Measurements from ENCODE around the gene DNM3.
"Not testable (repeated sequence)": the region's sequence is repeated elsewhere in the genome, so short reads cannot be mapped to it uniquely, and the experiment has no call there.

Gene DNM3

GRCh38 chr1:172024516-172024915, 183.2 kb downstream of the DNM3 start:
- no peak for DNase-seq (ENCODE audit: low read depth, low spot score)

- DNase-seq (ENCODE audit: low read depth, low spot score) = not testable (repeated sequence)
Measured at GRCh38 chr1:172024944-172025738, 183.8 kb downstream of the DNM3 start.

- DNase-seq (ENCODE audit: low read depth, low spot score) = no peak
Measured at GRCh38 chr1:172040466-172040865, 199.2 kb downstream of the DNM3 start.

GRCh38 chr1:172041102-172041501, 199.8 kb downstream of the DNM3 start:
- no peak for DNase-seq (ENCODE audit: low read depth, low spot score)

- DNase-seq (ENCODE audit: low read depth, low spot score) = no peak
Measured at GRCh38 chr1:172041742-172042141, 200.4 kb downstream of the DNM3 start.

- DNase-seq (ENCODE audit: low read depth, low spot score) = no peak
Measured at GRCh38 chr1:172043900-172044299, 202.6 kb downstream of the DNM3 start.

- DNase-seq (ENCODE audit: low read depth, low spot score) = no peak
Measured at GRCh38 chr1:172051898-172052297, 210.6 kb downstream of the DNM3 start.

GRCh38 chr1:172054172-172054571, 212.9 kb downstream of the DNM3 start:
- DNase-seq (ENCODE audit: low read depth, low spot score) = no peak

- not testable (repeated sequence) for DNase-seq (ENCODE audit: low read depth, low spot score)
Measured at GRCh38 chr1:172055816-172056419, 214.6 kb downstream of the DNM3 start.

- no peak for DNase-seq (ENCODE audit: low read depth, low spot score)
Measured at GRCh38 chr1:172068334-172068733, 227.0 kb downstream of the DNM3 start.

- DNase-seq (ENCODE audit: low read depth, low spot score) = no peak
Measured at GRCh38 chr1:172069051-172069450, 227.8 kb downstream of the DNM3 start.

GRCh38 chr1:172069534-172069933, 228.2 kb downstream of the DNM3 start:
- no peak for DNase-seq (ENCODE audit: low read depth, low spot score)

- no peak for DNase-seq (ENCODE audit: low read depth, low spot score)
Measured at GRCh38 chr1:172070055-172070454, 228.8 kb downstream of the DNM3 start.

GRCh38 chr1:172071746-172072145, 230.4 kb downstream of the DNM3 start:
- no peak for DNase-seq (ENCODE audit: low read depth, low spot score)

GRCh38 chr1:172079859-172080258, 238.6 kb downstream of the DNM3 start:
- not testable (repeated sequence) for DNase-seq (ENCODE audit: low read depth, low spot score)

- no peak for DNase-seq (ENCODE audit: low read depth, low spot score)
Measured at GRCh38 chr1:172083191-172083590, 241.9 kb downstream of the DNM3 start.

GRCh38 chr1:172084876-172085275, 243.6 kb downstream of the DNM3 start:
- no peak for DNase-seq (ENCODE audit: low read depth, low spot score)

- DNase-seq (ENCODE audit: low read depth, low spot score) = no peak
Measured at GRCh38 chr1:172085317-172085716, 244.0 kb downstream of the DNM3 start.

GRCh38 chr1:172086137-172086536, 244.8 kb downstream of the DNM3 start:
- no peak for DNase-seq (ENCODE audit: low read depth, low spot score)

- DNase-seq (ENCODE audit: low read depth, low spot score) = no peak
Measured at GRCh38 chr1:172088256-172088655, 247.0 kb downstream of the DNM3 start.

GRCh38 chr1:172089768-172090510, 248.6 kb downstream of the DNM3 start:
- DNase-seq (ENCODE audit: low read depth, low spot score) = no peak

- DNase-seq (ENCODE audit: low read depth, low spot score) = no peak
Measured at GRCh38 chr1:172090511-172090817, 249.2 kb downstream of the DNM3 start.

GRCh38 chr1:172095846-172096245, 254.5 kb downstream of the DNM3 start:
- no peak for DNase-seq (ENCODE audit: low read depth, low spot score)

All from smooth muscle cell of the brain vasculature (primary cell).